ENCODE results near the gene GPANK1.

GRCh38 chr6:31702405-31702818 lies 37.6 kb upstream of the GPANK1 start:
- TF ChIP-seq CTCF (conservative IDR thresholded peaks at IDR 0.05; ENCODE audit: low read length) = no peak
- TF ChIP-seq EZH2phosphoT487 (IDR thresholded peaks at IDR 0.05; ENCODE audit: borderline replicate concordance) = no peak

All from Loucy (cell line).